WTC11 (cell line): Measurements from ENCODE around the gene KCTD3.

Source experiments
- NFYB ChIP-seq: sonication (generic); formaldehyde crosslinking; conservative IDR thresholded peaks from 2 replicates; pipeline ENCODE4 v1.8.0; 2022; ENCODE audit warnings: low read depth, missing genetic modification reagents
- OVOL2 ChIP-seq: fragments of 250-450 bp; sonication (Bioruptor Pico); IDR thresholded peaks from 2 replicates; pipeline ENCODE4 v1.9.0; 2021; ENCODE audit warnings: mild to moderate bottlenecking, borderline replicate concordance
- SP1 ChIP-seq: sonication (generic); formaldehyde crosslinking; conservative IDR thresholded peaks from 2 replicates; pipeline ENCODE4 v1.8.1; 2022; ENCODE audit warnings: missing genetic modification reagents
- TEAD4 ChIP-seq: sonication (generic); formaldehyde crosslinking; IDR thresholded peaks from 2 replicates; pipeline ENCODE4 v1.8.0; 2022; ENCODE audit warnings: mild to moderate bottlenecking, missing genetic modification reagents
- ZNF138 ChIP-seq: sonication (generic); formaldehyde crosslinking; conservative IDR thresholded peaks from 2 replicates; pipeline ENCODE4 v1.8.1; 2022; ENCODE audit warnings: mild to moderate bottlenecking, moderate library complexity, missing genetic modification reagents
- TF ChIP-seq, protein P1 (sequence below): fragments of 200-600 bp; IDR thresholded peaks from 2 replicates; pipeline ENCODE4 v1.8.0; 2022; ENCODE audit warnings: antibody characterized with exemption
- TF ChIP-seq, protein P2 (sequence below): sonication (generic); formaldehyde crosslinking; IDR thresholded peaks from 2 replicates; pipeline ENCODE4 v1.8.1; 2022; ENCODE audit warnings: mild to moderate bottlenecking, moderate library complexity, missing genetic modification reagents
- TF ChIP-seq, protein P3 (sequence below): sonication (generic); formaldehyde crosslinking; IDR thresholded peaks from 2 replicates; pipeline ENCODE4 v1.8.0; 2022; ENCODE audit warnings: mild to moderate bottlenecking, missing genetic modification reagents
- TF ChIP-seq, protein P4 (sequence below): sonication (generic); formaldehyde crosslinking; IDR thresholded peaks from 2 replicates; pipeline ENCODE4 v1.8.1; 2022; ENCODE audit warnings: missing genetic modification reagents, borderline replicate concordance

DNA sequence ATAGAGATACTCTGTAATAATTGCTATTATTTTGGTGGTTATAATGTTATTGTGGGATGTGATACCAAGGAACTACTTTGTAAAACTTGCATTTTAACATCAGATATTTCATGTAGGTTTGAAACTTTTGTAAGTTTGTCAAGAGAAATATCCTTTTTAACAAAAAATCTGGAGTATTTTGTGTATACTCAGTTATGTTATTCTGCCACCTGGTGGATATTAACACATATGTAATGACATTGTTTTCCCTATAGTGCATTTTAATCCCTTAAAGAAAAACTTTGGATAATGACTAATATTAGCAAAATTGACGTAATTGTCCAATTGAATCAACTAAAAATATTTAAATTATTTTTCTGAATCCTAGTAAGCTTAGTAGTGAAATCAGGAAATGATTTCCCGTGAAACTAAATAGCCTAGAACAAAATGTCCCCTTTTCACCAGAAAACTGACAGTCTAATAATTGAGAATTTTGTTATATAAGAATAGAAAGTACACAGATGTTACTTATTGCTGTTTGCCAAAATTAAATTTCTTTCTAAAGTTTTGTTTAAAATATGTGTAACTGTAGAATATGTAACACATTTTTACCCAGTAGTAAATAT lies 39.6 kb downstream of the KCTD3 start:
- TF ChIP-seq SP1 (CRISPR knock-in tag) (no peak), TEAD4 (no peak), ZNF138 (CRISPR knock-in tag) (no peak), NFYB (CRISPR knock-in tag) (no peak), OVOL2 (CRISPR knock-in tag) (no peak)
- TF ChIP-seq, protein P1, sequence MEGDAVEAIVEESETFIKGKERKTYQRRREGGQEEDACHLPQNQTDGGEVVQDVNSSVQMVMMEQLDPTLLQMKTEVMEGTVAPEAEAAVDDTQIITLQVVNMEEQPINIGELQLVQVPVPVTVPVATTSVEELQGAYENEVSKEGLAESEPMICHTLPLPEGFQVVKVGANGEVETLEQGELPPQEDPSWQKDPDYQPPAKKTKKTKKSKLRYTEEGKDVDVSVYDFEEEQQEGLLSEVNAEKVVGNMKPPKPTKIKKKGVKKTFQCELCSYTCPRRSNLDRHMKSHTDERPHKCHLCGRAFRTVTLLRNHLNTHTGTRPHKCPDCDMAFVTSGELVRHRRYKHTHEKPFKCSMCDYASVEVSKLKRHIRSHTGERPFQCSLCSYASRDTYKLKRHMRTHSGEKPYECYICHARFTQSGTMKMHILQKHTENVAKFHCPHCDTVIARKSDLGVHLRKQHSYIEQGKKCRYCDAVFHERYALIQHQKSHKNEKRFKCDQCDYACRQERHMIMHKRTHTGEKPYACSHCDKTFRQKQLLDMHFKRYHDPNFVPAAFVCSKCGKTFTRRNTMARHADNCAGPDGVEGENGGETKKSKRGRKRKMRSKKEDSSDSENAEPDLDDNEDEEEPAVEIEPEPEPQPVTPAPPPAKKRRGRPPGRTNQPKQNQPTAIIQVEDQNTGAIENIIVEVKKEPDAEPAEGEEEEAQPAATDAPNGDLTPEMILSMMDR: no peak
- TF ChIP-seq, protein P2, sequence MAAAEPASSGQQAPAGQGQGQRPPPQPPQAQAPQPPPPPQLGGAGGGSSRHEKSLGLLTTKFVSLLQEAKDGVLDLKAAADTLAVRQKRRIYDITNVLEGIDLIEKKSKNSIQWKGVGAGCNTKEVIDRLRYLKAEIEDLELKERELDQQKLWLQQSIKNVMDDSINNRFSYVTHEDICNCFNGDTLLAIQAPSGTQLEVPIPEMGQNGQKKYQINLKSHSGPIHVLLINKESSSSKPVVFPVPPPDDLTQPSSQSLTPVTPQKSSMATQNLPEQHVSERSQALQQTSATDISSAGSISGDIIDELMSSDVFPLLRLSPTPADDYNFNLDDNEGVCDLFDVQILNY (CRISPR knock-in tag): no peak
- TF ChIP-seq, protein P3, sequence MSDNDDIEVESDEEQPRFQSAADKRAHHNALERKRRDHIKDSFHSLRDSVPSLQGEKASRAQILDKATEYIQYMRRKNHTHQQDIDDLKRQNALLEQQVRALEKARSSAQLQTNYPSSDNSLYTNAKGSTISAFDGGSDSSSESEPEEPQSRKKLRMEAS: no peak
- TF ChIP-seq, protein P4, sequence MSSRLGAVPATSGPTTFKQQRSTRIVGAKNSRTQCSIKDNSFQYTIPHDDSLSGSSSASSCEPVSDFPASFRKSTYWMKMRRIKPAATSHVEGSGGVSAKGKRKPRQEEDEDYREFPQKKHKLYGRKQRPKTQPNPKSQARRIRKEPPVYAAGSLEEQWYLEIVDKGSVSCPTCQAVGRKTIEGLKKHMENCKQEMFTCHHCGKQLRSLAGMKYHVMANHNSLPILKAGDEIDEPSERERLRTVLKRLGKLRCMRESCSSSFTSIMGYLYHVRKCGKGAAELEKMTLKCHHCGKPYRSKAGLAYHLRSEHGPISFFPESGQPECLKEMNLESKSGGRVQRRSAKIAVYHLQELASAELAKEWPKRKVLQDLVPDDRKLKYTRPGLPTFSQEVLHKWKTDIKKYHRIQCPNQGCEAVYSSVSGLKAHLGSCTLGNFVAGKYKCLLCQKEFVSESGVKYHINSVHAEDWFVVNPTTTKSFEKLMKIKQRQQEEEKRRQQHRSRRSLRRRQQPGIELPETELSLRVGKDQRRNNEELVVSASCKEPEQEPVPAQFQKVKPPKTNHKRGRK: no peak
